Sciatic nerve (tissue), 2 donors: ENCODE data around the gene MATN4. TPM values are rescaled to one million over a fixed set of nuclear protein-coding genes. Genes with fewer than 3 reads are reported as not detected.

ENCODE experiments used
- ATAC-seq: fragments of 200-7000 bp; cut with Tn5 transposase; one replicate; pipeline ENCODE4 v1.9.1; 2020; ENCODE audit warnings: mild to moderate bottlenecking, moderate library complexity
- DNase-seq: peaks from one replicate; pipeline ENCODE4 v3.0.0-alpha.2; 2020; ENCODE audit warnings: low spot score
- intact Hi-C: fragments of 100-400 bp; cut with DNase I; formaldehyde crosslinking; loops from one replicate; pipeline ENCODE4 v1.14.2; 2022
- total RNA-seq: library from RNA; stranded (reverse); fragmentation: NEBNext Ultra II Directional; extraction: Animal tissue kit (Norgen Biotek cat#: 25700); gene quantifications from one replicate; pipeline ENCODE4 v1.2.1, GENCODE V29; 2021
- donor health status: DM: no; HTN: no; CAD: no.
- donor health status: DM: no; HTN: no; CAD: no.

The MATN4 gene
- total RNA-seq, 1 donor from 2014 or later: 0.22 TPM

GRCh38 chr20:45342855-45343531, 34.9 kb upstream of the MATN4 start:
- intact Hi-C loops: no loop called here
- no peak for ATAC-seq

GRCh38 chr20:45341939-45342854, 34.1 kb upstream of the MATN4 start:
- DNase-seq (no peak), ATAC-seq (peak; percentile 65)
- intact Hi-C loops: no loop called here

More at GRCh38 chr20:45342855-45343531, 34.9 kb upstream of the MATN4 start:
- DNase-seq: no peak

- no peak for DNase-seq
- ATAC-seq: no peak
- intact Hi-C loops: no loop called here
Measured at GRCh38 chr20:45341579-45341938, 33.5 kb upstream of the MATN4 start.

GRCh38 chr20:45340951-45341350, 32.9 kb upstream of the MATN4 start:
- DNase-seq (no peak), ATAC-seq (no peak)
- intact Hi-C loops: no loop called here

- intact Hi-C loops: no loop called here
- DNase-seq (no peak), ATAC-seq (no peak)
Measured at GRCh38 chr20:45340236-45340847, 32.2 kb upstream of the MATN4 start.

- ATAC-seq: no peak
- intact Hi-C loops: no loop called here
- no peak for DNase-seq
Measured at GRCh38 chr20:45339799-45340198, 31.7 kb upstream of the MATN4 start.

- no peak for DNase-seq
- intact Hi-C loops: no loop called here
Measured at GRCh38 chr20:45339084-45339483, 31.0 kb upstream of the MATN4 start.

GRCh38 chr20:45338121-45339030, 30.3 kb upstream of the MATN4 start:
- ATAC-seq (no peak), DNase-seq (no peak)
- intact Hi-C loops: no loop called here

More at GRCh38 chr20:45339084-45339483, 31.0 kb upstream of the MATN4 start:
- no peak for ATAC-seq

GRCh38 chr20:45337367-45338120, 29.4 kb upstream of the MATN4 start:
- intact Hi-C loops: no loop called here
- ATAC-seq: peak; percentile 82
- DNase-seq: no peak

- intact Hi-C loops: no loop called here
- DNase-seq: no peak
- peak; percentile 67 for ATAC-seq
Measured at GRCh38 chr20:45336530-45337366, 28.6 kb upstream of the MATN4 start.

GRCh38 chr20:45330476-45330875, 22.4 kb upstream of the MATN4 start:
- ATAC-seq: no peak
- intact Hi-C loops: no loop called here
- DNase-seq: no peak

- DNase-seq: no peak
- intact Hi-C loops: no loop called here
Measured at GRCh38 chr20:45329497-45330319, 21.6 kb upstream of the MATN4 start.

GRCh38 chr20:45328451-45328850, 20.4 kb upstream of the MATN4 start:
- intact Hi-C loops: no loop called here
- no peak for DNase-seq
- ATAC-seq: no peak

More at GRCh38 chr20:45329497-45330319, 21.6 kb upstream of the MATN4 start:
- ATAC-seq: no peak

- intact Hi-C loops: no loop called here
- DNase-seq: no peak
- ATAC-seq: no peak
Measured at GRCh38 chr20:45325371-45325770, 17.3 kb upstream of the MATN4 start.

- intact Hi-C loops: no loop called here
- no peak for DNase-seq
- no peak for ATAC-seq
Measured at GRCh38 chr20:45323731-45324130, 15.6 kb upstream of the MATN4 start.

- DNase-seq (no peak), ATAC-seq (peak; percentile 82)
- intact Hi-C loops: no loop called here
Measured at GRCh38 chr20:45322952-45323383, 14.9 kb upstream of the MATN4 start.
